HEK293T (cell line): Measurements from ENCODE around the gene ADPRM.

Source experiments
- FOXK2 ChIP-seq: fragments of 450-650 bp; IDR thresholded peaks from 2 replicates; pipeline ENCODE4 v1.6.1; 2016; ENCODE audit warnings: mild to moderate bottlenecking
- HDGF ChIP-seq: fragments of 450-650 bp; IDR thresholded peaks from 2 replicates; pipeline ENCODE4 v1.6.1; 2017; ENCODE audit warnings: antibody characterized with exemption, borderline replicate concordance
- SP1 ChIP-seq: fragments of 450-650 bp; IDR thresholded peaks from 2 replicates; pipeline ENCODE4 v1.6.1; 2017
- TF ChIP-seq, protein P1 (sequence below): fragments of 450-650 bp; IDR thresholded peaks from 2 replicates; pipeline ENCODE4 v1.6.1; 2016

DNA sequence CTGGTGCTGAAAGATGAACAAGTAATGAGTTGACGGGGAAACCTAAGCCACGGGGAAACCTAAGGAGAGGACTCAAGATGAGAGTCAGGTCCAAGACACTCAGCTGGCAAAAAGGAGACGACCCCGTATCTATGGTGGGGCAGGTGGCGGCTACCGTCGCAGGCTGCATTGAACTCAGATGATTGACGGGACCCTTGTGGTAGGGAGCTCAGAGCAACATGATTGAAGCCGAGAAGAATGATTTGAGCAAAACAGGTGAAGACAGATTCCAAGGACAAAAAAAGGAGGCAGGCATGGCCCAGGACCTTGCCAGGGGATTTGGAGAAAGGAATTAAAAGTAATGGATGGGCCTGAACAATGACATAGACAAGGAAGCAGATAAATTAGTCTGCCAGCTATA is 32.8 kb upstream of the ADPRM start:
- TF ChIP-seq SP1: no peak
- TF ChIP-seq, protein P1, sequence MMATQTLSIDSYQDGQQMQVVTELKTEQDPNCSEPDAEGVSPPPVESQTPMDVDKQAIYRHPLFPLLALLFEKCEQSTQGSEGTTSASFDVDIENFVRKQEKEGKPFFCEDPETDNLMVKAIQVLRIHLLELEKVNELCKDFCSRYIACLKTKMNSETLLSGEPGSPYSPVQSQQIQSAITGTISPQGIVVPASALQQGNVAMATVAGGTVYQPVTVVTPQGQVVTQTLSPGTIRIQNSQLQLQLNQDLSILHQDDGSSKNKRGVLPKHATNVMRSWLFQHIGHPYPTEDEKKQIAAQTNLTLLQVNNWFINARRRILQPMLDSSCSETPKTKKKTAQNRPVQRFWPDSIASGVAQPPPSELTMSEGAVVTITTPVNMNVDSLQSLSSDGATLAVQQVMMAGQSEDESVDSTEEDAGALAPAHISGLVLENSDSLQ: no peak
- no peak for TF ChIP-seq HDGF
- TF ChIP-seq FOXK2: no peak
